IPS-NIHi11 (cell line): ENCODE data around the gene ZDHHC24.
"Not testable (repeated sequence)": the region's sequence is repeated elsewhere in the genome, so short reads cannot be mapped to it uniquely, and the experiment has no call there.

Source experiments
- DNase-seq: peaks from one replicate; pipeline ENCODE4 v3.0.0; 2012; ENCODE audit warnings: mixed read lengths, low spot score

The ZDHHC24 gene

GRCh38 chr11:66545701-66546367, at the start of gene ZDHHC24:
Gene ZDHHC24 (minus strand): TSS chr11:66546048. CDS start chr11:66546003, 45 bp downstream.
- DNase-seq, result peak; percentile 97

- DNase-seq, result no peak
Observed at GRCh38 chr11:66595245-66595904, 49.5 kb upstream of the ZDHHC24 start.

- DNase-seq, result no peak
Observed at GRCh38 chr11:66593650-66594049, 47.8 kb upstream of the ZDHHC24 start.

GRCh38 chr11:66593303-66593635, 47.4 kb upstream of the ZDHHC24 start:
- DNase-seq, result no peak

- DNase-seq, result peak; percentile 100
Observed at GRCh38 chr11:66592457-66593302, 46.8 kb upstream of the ZDHHC24 start, which contains the start of the genes CCDC87 and CCS. Gene CCDC87 (minus strand): TSS chr11:66593063. CDS start chr11:66593015, 48 bp downstream. Gene CCS (plus strand): TSS chr11:66593185. CDS start chr11:66593262, 77 bp downstream.

GRCh38 chr11:66591175-66591574, 45.3 kb upstream of the ZDHHC24 start:
- no peak for DNase-seq

GRCh38 chr11:66589996-66590675, 44.3 kb upstream of the ZDHHC24 start:
- no peak for DNase-seq

- not testable (repeated sequence) for DNase-seq
Observed at GRCh38 chr11:66589315-66589714, 43.5 kb upstream of the ZDHHC24 start.

- no peak for DNase-seq
Observed at GRCh38 chr11:66586136-66586535, 40.3 kb upstream of the ZDHHC24 start.

- DNase-seq, result not testable (repeated sequence)
Observed at GRCh38 chr11:66585447-66585846, 39.6 kb upstream of the ZDHHC24 start.

- DNase-seq, result not testable (repeated sequence)
Observed at GRCh38 chr11:66582565-66583147, 36.8 kb upstream of the ZDHHC24 start.

GRCh38 chr11:66581261-66581660, 35.4 kb upstream of the ZDHHC24 start:
- DNase-seq, result no peak

- no peak for DNase-seq
Observed at GRCh38 chr11:66580803-66581202, 35.0 kb upstream of the ZDHHC24 start.

GRCh38 chr11:66579017-66579606, 33.3 kb upstream of the ZDHHC24 start:
- peak; percentile 92 for DNase-seq

- no peak for DNase-seq
Observed at GRCh38 chr11:66570850-66571180, 25.0 kb upstream of the ZDHHC24 start.

GRCh38 chr11:66570079-66570849, 24.4 kb upstream of the ZDHHC24 start:
- DNase-seq, result peak; percentile 32

- DNase-seq, result no peak
Observed at GRCh38 chr11:66569076-66569475, 23.2 kb upstream of the ZDHHC24 start.

GRCh38 chr11:66568124-66568916, 22.5 kb upstream of the ZDHHC24 start, which contains the start of gene CTSF:
Gene CTSF (minus strand): TSS chr11:66568606. CDS start chr11:66568486, 120 bp downstream.
- peak; percentile 87 for DNase-seq

GRCh38 chr11:66567787-66568123, 21.9 kb upstream of the ZDHHC24 start:
- DNase-seq, result peak; percentile 10

GRCh38 chr11:66566221-66566620, 20.4 kb upstream of the ZDHHC24 start:
- DNase-seq, result no peak
